GM12891 (cell line): ENCODE measurements around the gene EIF1.

Experiments used
- DNase-seq: peaks from one replicate; pipeline ENCODE4 v3.0.0; 2011; ENCODE audit warnings: low spot score; ENCODE audit not compliant: insufficient read length
- FAIRE-seq: peaks from 2 replicates; lab custom pipeline; 2011; peaks lifted over from hg19 to GRCh38; lab: Jason Lieb, UNC
- PAX5 ChIP-seq: IDR thresholded peaks from 2 replicates; pipeline ENCODE4 v1.6.1; 2011; ENCODE audit warnings: low read length, moderate library complexity, mild to moderate bottlenecking; ENCODE audit not compliant: insufficient read depth, severe bottlenecking
- POLR2A ChIP-seq: IDR thresholded peaks from 2 replicates; pipeline ENCODE4 v1.6.1; 2011; ENCODE audit warnings: low read depth, low read length, control low read depth
- POLR2AphosphoS5 ChIP-seq: IDR thresholded peaks from 2 replicates; pipeline ENCODE4 v1.6.1; 2011; ENCODE audit warnings: low read depth, low read length, control low read depth
- POU2F2 ChIP-seq: IDR thresholded peaks from 2 replicates; pipeline ENCODE4 v1.6.1; 2011; ENCODE audit warnings: low read depth, mild to moderate bottlenecking, control low read depth, low read length, moderate library complexity
- SPI1 ChIP-seq: IDR thresholded peaks from 2 replicates; pipeline ENCODE4 v1.6.1; 2011; ENCODE audit warnings: low read depth, low read length, control low read depth
- TAF1 ChIP-seq: IDR thresholded peaks from 2 replicates; pipeline ENCODE4 v1.6.1; 2011; ENCODE audit warnings: low read depth, low read length, control low read depth

EIF1 gene

GRCh38 chr17:41648411-41649195 lies 40.1 kb upstream of the EIF1 start:
- DNase-seq (peak; percentile 88), FAIRE-seq (peak; percentile 93)
- TF ChIP-seq POLR2A = no peak
- TF ChIP-seq PAX5 = no peak
- no peak for TF ChIP-seq POU2F2
- TF ChIP-seq TAF1 = no peak
- no peak for TF ChIP-seq POLR2AphosphoS5
- TF ChIP-seq SPI1 = no peak

- FAIRE-seq (peak; percentile 71), DNase-seq (no peak)
- TF ChIP-seq POU2F2 (no peak), SPI1 (no peak), POLR2A (no peak), POLR2AphosphoS5 (no peak), PAX5 (no peak), TAF1 (no peak)
These were observed 38.7 kb upstream of the EIF1 start for GRCh38 chr17:41649923-41650519.

GRCh38 chr17:41650794-41651624 lies 37.7 kb upstream of the EIF1 start:
- DNase-seq (no peak), FAIRE-seq (no peak)
- TF ChIP-seq POU2F2 = no peak
- no peak for TF ChIP-seq PAX5

- FAIRE-seq (peak; percentile 75), DNase-seq (no peak)
- TF ChIP-seq SPI1 (no peak), POLR2A (no peak), TAF1 (no peak), PAX5 (no peak), POU2F2 (no peak), POLR2AphosphoS5 (no peak)
These were observed 36.8 kb upstream of the EIF1 start for GRCh38 chr17:41651625-41652460.

GRCh38 chr17:41652461-41652970 lies 36.2 kb upstream of the EIF1 start:
- FAIRE-seq (no peak), DNase-seq (no peak)
- TF ChIP-seq SPI1 (no peak), POLR2AphosphoS5 (no peak), POLR2A (no peak)

GRCh38 chr17:41653421-41653820 lies 35.3 kb upstream of the EIF1 start:
- DNase-seq = no peak
- no peak for FAIRE-seq
- TF ChIP-seq POU2F2 (no peak), POLR2AphosphoS5 (no peak), TAF1 (no peak), SPI1 (no peak), PAX5 (no peak), POLR2A (no peak)

- FAIRE-seq = no peak
These were observed 34.6 kb upstream of the EIF1 start for GRCh38 chr17:41653892-41654677.

GRCh38 chr17:41654678-41655607 lies 33.7 kb upstream of the EIF1 start:
- FAIRE-seq = no peak
- no peak for DNase-seq
- TF ChIP-seq POLR2AphosphoS5 (no peak), POLR2A (no peak), SPI1 (no peak), POU2F2 (no peak), PAX5 (no peak), TAF1 (no peak)

More at GRCh38 chr17:41653892-41654677, 34.6 kb upstream of the EIF1 start:
- no peak for DNase-seq
- no peak for TF ChIP-seq POLR2AphosphoS5
- no peak for TF ChIP-seq POU2F2
- no peak for TF ChIP-seq POLR2A
- no peak for TF ChIP-seq SPI1
- no peak for TF ChIP-seq PAX5
- TF ChIP-seq TAF1 = no peak
